Nephron progenitor cell (in vitro differentiated cells): Measurements from ENCODE around the gene LAMA2.

Experiments used
- DNase-seq: peaks from one replicate; pipeline ENCODE4 v3.0.0; 2021
- H3K27ac Mint-ChIP-seq: 2 replicates; pipeline ENCODE4 v1.8.0; 2021; ENCODE audit warnings: mild to moderate bottlenecking, moderate library complexity, mixed read lengths
- H3K27me3 Mint-ChIP-seq: 2 replicates; pipeline ENCODE4 v1.8.0; 2021; ENCODE audit warnings: mild to moderate bottlenecking, low read depth, mixed read lengths; ENCODE audit not compliant: poor library complexity
- H3K36me3 Mint-ChIP-seq: 2 replicates; pipeline ENCODE4 v1.8.0; 2021; ENCODE audit warnings: low read depth, mixed read lengths
- H3K4me1 Mint-ChIP-seq: 2 replicates; pipeline ENCODE4 v1.8.0; 2021; ENCODE audit warnings: mixed read lengths
- H3K4me3 Mint-ChIP-seq: 2 replicates; pipeline ENCODE4 v1.8.0; 2021; ENCODE audit warnings: mild to moderate bottlenecking, moderate library complexity, mixed read lengths
- H3K9me3 Mint-ChIP-seq: 2 replicates; pipeline ENCODE4 v1.8.0; 2021; ENCODE audit warnings: mild to moderate bottlenecking, moderate library complexity, mixed read lengths
- TF ChIP-seq, protein P1 (sequence below): fragments of 200-600 bp; sonication (generic); IDR thresholded peaks from 2 replicates; pipeline ENCODE4 v1.5.0; 2021; ENCODE audit warnings: antibody characterized with exemption

LAMA2 gene

DNA sequence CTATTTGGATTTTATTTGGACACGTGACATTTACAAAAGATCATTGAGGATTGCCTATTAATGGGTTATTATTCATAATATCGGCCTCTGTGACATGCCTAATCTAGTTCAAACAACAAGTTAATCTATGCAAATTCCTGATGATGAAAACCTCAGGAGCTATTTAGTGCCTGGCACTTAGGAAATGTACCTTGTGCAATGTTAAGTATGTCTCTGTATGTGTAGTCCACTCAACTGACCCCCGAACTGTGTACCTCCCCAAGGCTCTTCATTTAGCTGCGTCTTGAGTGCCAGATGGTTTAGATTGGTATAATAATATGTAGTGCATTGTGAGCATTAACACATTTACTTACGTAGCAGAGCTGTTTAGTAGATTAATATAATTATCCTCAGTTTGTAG is 6.9 kb downstream of the LAMA2 start:
- Mint-ChIP-seq H3K27me3 (peaks cover 17% of the 10 kb centered on the region), H3K4me1 (no peaks in the 10 kb centered on the region), H3K9me3 (no peaks in the 10 kb centered on the region), H3K36me3 (no peaks in the 10 kb centered on the region), H3K4me3 (no peak overlapping the region), H3K27ac (no peak overlapping the region)
- TF ChIP-seq, protein P1, sequence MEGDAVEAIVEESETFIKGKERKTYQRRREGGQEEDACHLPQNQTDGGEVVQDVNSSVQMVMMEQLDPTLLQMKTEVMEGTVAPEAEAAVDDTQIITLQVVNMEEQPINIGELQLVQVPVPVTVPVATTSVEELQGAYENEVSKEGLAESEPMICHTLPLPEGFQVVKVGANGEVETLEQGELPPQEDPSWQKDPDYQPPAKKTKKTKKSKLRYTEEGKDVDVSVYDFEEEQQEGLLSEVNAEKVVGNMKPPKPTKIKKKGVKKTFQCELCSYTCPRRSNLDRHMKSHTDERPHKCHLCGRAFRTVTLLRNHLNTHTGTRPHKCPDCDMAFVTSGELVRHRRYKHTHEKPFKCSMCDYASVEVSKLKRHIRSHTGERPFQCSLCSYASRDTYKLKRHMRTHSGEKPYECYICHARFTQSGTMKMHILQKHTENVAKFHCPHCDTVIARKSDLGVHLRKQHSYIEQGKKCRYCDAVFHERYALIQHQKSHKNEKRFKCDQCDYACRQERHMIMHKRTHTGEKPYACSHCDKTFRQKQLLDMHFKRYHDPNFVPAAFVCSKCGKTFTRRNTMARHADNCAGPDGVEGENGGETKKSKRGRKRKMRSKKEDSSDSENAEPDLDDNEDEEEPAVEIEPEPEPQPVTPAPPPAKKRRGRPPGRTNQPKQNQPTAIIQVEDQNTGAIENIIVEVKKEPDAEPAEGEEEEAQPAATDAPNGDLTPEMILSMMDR = no peak
- DNase-seq = no peak

DNA sequence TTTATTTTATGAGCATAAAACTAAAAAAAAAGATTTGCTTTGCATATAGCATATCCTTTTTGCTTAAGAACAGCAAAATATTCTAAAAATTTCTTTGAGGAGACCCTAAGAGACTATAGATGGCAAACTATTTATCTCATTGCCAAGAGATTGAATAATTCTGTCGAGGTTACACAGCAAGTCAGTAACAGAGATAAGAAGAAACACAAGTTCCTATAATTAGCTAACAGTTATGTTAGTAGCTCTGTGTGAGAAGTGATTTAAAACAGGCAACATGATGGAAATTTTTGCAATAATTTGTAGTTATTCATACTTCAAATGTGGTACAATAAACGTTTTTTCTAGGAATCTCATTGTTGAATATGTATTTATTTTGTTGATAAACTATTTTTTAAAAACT is 9.1 kb downstream of the LAMA2 start:
- Mint-ChIP-seq H3K27me3 (peaks cover 4% of the 10 kb centered on the region), H3K36me3 (no peaks in the 10 kb centered on the region), H3K27ac (no peak overlapping the region), H3K4me3 (no peak overlapping the region), H3K4me1 (no peaks in the 10 kb centered on the region), H3K9me3 (no peaks in the 10 kb centered on the region)
- TF ChIP-seq, protein P1 = no peak
- no peak for DNase-seq

DNA sequence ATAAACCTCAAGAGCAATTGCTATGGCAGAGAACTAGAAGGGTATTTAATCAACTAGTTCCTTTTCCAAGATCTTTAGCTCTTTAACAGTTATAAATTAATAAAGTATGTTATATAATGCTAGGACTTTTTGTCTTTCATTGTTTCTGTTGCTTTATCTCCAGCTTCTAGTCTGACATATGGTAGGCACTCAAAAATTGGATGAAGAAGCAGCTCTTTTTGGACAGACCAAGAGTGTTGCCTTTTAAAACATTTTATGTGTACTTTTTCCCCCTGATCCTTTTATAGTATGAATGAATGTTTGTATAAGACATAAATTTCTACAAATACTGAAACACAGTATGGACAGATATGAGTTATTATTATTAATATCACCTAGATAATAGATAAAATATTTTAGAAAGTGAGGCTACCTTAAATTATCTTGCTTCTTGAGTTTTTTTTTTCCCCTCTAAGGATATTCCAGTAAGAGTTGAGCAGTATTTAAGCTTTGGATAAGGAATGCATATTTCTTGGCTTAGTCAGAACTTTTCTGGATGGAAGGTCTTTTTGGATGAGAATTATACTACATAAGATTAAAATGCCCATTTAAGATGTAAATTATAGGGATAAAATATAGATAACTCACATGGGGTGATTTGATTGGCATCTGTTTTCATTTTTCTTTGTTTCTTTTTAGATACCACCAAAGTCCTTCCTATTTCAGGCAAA is 16.6 kb downstream of the LAMA2 start:
- Mint-ChIP-seq H3K4me3 (no peak overlapping the region), H3K36me3 (no peaks in the 10 kb centered on the region), H3K4me1 (no peaks in the 10 kb centered on the region), H3K27me3 (no peaks in the 10 kb centered on the region), H3K27ac (no peak overlapping the region), H3K9me3 (no peaks in the 10 kb centered on the region)
- DNase-seq = no peak
- TF ChIP-seq, protein P1 = no peak

DNA sequence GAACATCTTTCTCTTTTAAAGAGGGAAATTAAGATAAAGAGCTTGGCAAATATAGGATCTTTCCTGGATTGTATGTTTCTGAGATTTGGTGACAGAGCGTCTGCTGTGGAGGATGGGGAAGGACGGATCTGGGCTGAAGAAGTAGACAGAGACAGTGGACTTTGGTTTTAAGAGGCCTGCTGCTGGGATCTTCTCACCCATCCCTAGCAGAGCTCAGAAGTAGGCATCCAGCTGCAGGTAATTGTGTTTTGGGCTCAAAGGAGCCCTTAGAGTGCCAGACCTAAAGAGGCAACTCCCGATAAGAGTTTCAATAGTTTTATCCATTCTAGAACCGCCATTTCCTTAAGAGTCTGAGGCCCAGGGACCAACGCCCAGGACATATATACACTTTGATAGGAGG is 20.8 kb downstream of the LAMA2 start:
- no peak for DNase-seq
- H3K36me3 Mint-ChIP-seq = no peaks in the 10 kb centered on the region
- H3K4me3 Mint-ChIP-seq = no peak overlapping the region

DNA sequence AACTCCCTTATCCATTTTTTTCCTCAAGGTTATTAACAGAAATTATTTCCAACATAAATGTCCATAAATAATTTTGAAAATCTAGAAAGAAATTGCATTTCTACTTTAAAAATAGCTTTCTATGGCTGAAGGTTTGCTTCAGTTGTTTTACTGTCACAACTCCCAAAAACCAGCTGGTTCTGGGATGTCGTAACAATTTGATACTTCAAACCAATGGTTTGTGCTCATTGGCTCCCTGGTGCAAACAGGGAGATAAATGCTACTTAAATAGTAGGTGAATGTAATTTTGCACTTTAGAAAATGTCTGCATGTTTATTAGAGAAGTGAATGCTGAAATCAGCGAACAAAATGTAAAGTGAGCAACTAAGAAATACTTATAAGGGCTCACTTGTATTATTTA is 31.1 kb downstream of the LAMA2 start:
- Mint-ChIP-seq H3K9me3 (peaks cover 23% of the 10 kb centered on the region), H3K36me3 (no peaks in the 10 kb centered on the region), H3K4me3 (no peak overlapping the region), H3K27ac (no peak overlapping the region), H3K27me3 (peaks cover 2% of the 10 kb centered on the region), H3K4me1 (peaks cover 8% of the 10 kb centered on the region)
- TF ChIP-seq, protein P1 = no peak
- no peak for DNase-seq

More for the DNA sequence above, 20.8 kb downstream of the LAMA2 start:
- Mint-ChIP-seq H3K27ac (no peak overlapping the region), H3K4me1 (no peaks in the 10 kb centered on the region), H3K27me3 (no peaks in the 10 kb centered on the region), H3K9me3 (no peaks in the 10 kb centered on the region)
- TF ChIP-seq, protein P1 = no peak

DNA sequence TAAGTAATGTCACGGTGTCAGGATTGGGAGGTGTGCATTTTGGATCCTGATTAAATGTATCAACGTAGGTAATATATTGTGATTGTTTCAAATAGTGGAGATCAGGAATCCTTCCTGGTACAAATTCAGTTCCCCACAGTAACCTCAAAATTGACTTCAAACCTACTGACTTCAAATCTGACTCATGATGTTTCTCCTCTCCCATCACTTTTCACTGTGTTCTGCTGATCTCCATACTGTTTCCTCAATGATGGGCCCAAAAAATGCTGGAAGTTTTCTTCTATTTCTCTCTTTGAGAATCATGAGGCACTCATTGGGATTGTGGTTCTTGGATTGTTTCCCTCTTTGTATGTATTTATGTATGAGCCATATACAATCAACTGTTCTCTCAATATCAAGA is 35.9 kb downstream of the LAMA2 start:
- H3K36me3 Mint-ChIP-seq = no peaks in the 10 kb centered on the region
- H3K4me1 Mint-ChIP-seq = no peaks in the 10 kb centered on the region
- H3K27ac Mint-ChIP-seq = no peak overlapping the region
- TF ChIP-seq, protein P1 = no peak
- no peaks in the 10 kb centered on the region for H3K27me3 Mint-ChIP-seq
- no peak overlapping the region for H3K4me3 Mint-ChIP-seq
- H3K9me3 Mint-ChIP-seq = no peaks in the 10 kb centered on the region
- no peak for DNase-seq
